Left lobe of liver (tissue), 2 donors: ENCODE measurements around the gene AQP6. TPM values are rescaled to one million over a fixed set of nuclear protein-coding genes. Genes with fewer than 3 reads are reported as not detected.

Experiments
- ATAC-seq: fragments of 200-7000 bp; cut with Tn5 transposase; one replicate; pipeline ENCODE4 v1.9.1; 2020; ENCODE audit warnings: mild to moderate bottlenecking, moderate library complexity
- DNase-seq: peaks from one replicate; pipeline ENCODE4 v3.0.0-alpha.2; 2020; ENCODE audit warnings: low spot score
- total RNA-seq: library from RNA; stranded (reverse); gene quantifications from one replicate; pipeline ENCODE4 v1.2.1, GENCODE V29; 2021
- donor health status: DM: no; HTN: no; CAD: no; lungs with moderate emphysema.
- donor health status: DM: no; HTN: yes; CAD: no.

Gene AQP6
- total RNA-seq, result 0.28 TPM

GRCh38 chr12:49972641-49973360, at the start of gene AQP6:
Gene AQP6 (plus strand): TSS chr12:49972947. CDS start chr12:49973174, 227 bp downstream.
- ATAC-seq (peak; percentile 75), DNase-seq (peak; percentile 81)

- no peak for DNase-seq
- ATAC-seq, result peak; percentile 70
Observed at GRCh38 chr12:49923035-49923644, 49.6 kb upstream of the AQP6 start.

GRCh38 chr12:49923880-49924556, 48.7 kb upstream of the AQP6 start:
- ATAC-seq, result peak; percentile 48

GRCh38 chr12:49924628-49925246, 48.0 kb upstream of the AQP6 start:
- ATAC-seq (no peak), DNase-seq (no peak)

More at GRCh38 chr12:49923880-49924556, 48.7 kb upstream of the AQP6 start:
- DNase-seq, result no peak

GRCh38 chr12:49925433-49926204, 47.1 kb upstream of the AQP6 start:
- DNase-seq (no peak), ATAC-seq (no peak)

- DNase-seq (no peak), ATAC-seq (no peak)
Observed at GRCh38 chr12:49928471-49928870, 44.3 kb upstream of the AQP6 start.

- no peak for DNase-seq
- ATAC-seq, result no peak
Observed at GRCh38 chr12:49929581-49929980, 43.2 kb upstream of the AQP6 start.

- no peak for DNase-seq
Observed at GRCh38 chr12:49930515-49931288, 42.0 kb upstream of the AQP6 start.

GRCh38 chr12:49932023-49932422, 40.7 kb upstream of the AQP6 start:
- ATAC-seq (no peak), DNase-seq (no peak)

More at GRCh38 chr12:49930515-49931288, 42.0 kb upstream of the AQP6 start:
- no peak for ATAC-seq

GRCh38 chr12:49932533-49933130, 40.1 kb upstream of the AQP6 start:
- ATAC-seq (no peak), DNase-seq (no peak)

- DNase-seq, result no peak
- ATAC-seq, result no peak
Observed at GRCh38 chr12:49933796-49934195, 39.0 kb upstream of the AQP6 start.

GRCh38 chr12:49934505-49934904, 38.2 kb upstream of the AQP6 start:
- ATAC-seq, result no peak
- DNase-seq, result no peak

- DNase-seq, result no peak
Observed at GRCh38 chr12:49936925-49937324, 35.8 kb upstream of the AQP6 start.

GRCh38 chr12:49937639-49938300, 35.0 kb upstream of the AQP6 start:
- DNase-seq (no peak), ATAC-seq (no peak)

More at GRCh38 chr12:49936925-49937324, 35.8 kb upstream of the AQP6 start:
- ATAC-seq, result no peak

- no peak for ATAC-seq
- no peak for DNase-seq
Observed at GRCh38 chr12:49939307-49939706, 33.4 kb upstream of the AQP6 start.

GRCh38 chr12:49939707-49940106, 33.0 kb upstream of the AQP6 start:
- DNase-seq, result no peak

GRCh38 chr12:49941556-49942511, 30.9 kb upstream of the AQP6 start:
- DNase-seq (no peak), ATAC-seq (no peak)

More at GRCh38 chr12:49939707-49940106, 33.0 kb upstream of the AQP6 start:
- no peak for ATAC-seq

- no peak for ATAC-seq
- DNase-seq, result no peak
Observed at GRCh38 chr12:49942512-49942893, 30.2 kb upstream of the AQP6 start.
